NCI-H2107 treated with DMSO at 0.1 percent for 48 hours (cell line): Measurements from ENCODE around the gene TMEM37.
A peak's percentile ranks its signal among the peaks of the same experiment; 100 is the strongest.

Source experiments
- DNase-seq: peaks from one replicate; lab custom pipeline; 2025; ENCODE audit not compliant: unreplicated experiment; lab: John Stamatoyannopoulos, UW

TMEM37 gene

GRCh38 chr2:119476301-119477112 lies 44.9 kb downstream of the TMEM37 start:
- DNase-seq = peak; percentile 16

- DNase-seq = no peak
These were observed 45.5 kb downstream of the TMEM37 start for GRCh38 chr2:119477113-119477505.

- no peak for DNase-seq
These were observed 46.7 kb downstream of the TMEM37 start for GRCh38 chr2:119478188-119478977.

GRCh38 chr2:119478978-119479295 lies 47.3 kb downstream of the TMEM37 start:
- DNase-seq = no peak

GRCh38 chr2:119480184-119480583 lies 48.5 kb downstream of the TMEM37 start:
- DNase-seq = no peak

- no peak for DNase-seq
These were observed 49.1 kb downstream of the TMEM37 start for GRCh38 chr2:119480718-119481142.

GRCh38 chr2:119481501-119482455 lies 50.1 kb downstream of the TMEM37 start:
- no peak for DNase-seq

- no peak for DNase-seq
These were observed 51.1 kb downstream of the TMEM37 start for GRCh38 chr2:119482481-119483394.

- DNase-seq = no peak
These were observed 51.7 kb downstream of the TMEM37 start for GRCh38 chr2:119483395-119483753.

- DNase-seq = no peak
These were observed 52.5 kb downstream of the TMEM37 start for GRCh38 chr2:119483896-119484718.

- no peak for DNase-seq
These were observed 53.2 kb downstream of the TMEM37 start for GRCh38 chr2:119484834-119485233.

- DNase-seq = no peak
These were observed 53.9 kb downstream of the TMEM37 start for GRCh38 chr2:119485336-119486110.

GRCh38 chr2:119486196-119486827 lies 54.7 kb downstream of the TMEM37 start:
- DNase-seq = no peak

GRCh38 chr2:119486886-119487285 lies 55.2 kb downstream of the TMEM37 start:
- no peak for DNase-seq

GRCh38 chr2:119487434-119488244 lies 56.0 kb downstream of the TMEM37 start:
- DNase-seq = no peak
